T-helper 9 cell (primary cell): Measurements from ENCODE around the gene CCDC148.
"Not testable (repeated sequence)": the region's sequence is repeated elsewhere in the genome, so short reads cannot be mapped to it uniquely, and the experiment has no call there.

Experiments
- DNase-seq: peaks from one replicate; pipeline ENCODE4 v3.0.0-alpha.2; 2020

Gene CCDC148

GRCh38 chr2:158350751-158351465, 105.6 kb downstream of the CCDC148 start:
- not testable (repeated sequence) for DNase-seq

DNA sequence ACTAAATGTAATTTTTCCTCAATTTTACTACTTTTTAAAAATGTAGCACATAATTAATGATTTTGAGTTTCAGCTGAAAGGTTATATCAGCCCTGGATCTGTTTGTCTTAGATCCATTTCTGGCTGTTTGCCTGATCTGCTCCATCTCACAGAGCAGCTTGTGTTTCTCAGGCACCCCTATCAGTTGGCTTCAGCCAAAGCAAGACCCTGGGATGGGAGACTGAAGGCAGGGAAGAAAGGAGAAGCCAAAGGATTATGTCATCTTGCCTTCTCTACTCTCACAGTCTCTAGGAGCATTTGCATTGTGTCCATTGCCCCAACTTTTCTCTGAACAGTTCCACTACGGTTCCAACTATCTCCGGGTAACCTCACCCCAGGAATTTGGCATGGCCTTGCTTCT, 110.5 kb downstream of the CCDC148 start:
- no peak for DNase-seq

GRCh38 chr2:158339513-158339912, 117.0 kb downstream of the CCDC148 start:
- DNase-seq, result no peak

- no peak for DNase-seq
Measured at GRCh38 chr2:158337018-158337417, 119.5 kb downstream of the CCDC148 start.

DNA sequence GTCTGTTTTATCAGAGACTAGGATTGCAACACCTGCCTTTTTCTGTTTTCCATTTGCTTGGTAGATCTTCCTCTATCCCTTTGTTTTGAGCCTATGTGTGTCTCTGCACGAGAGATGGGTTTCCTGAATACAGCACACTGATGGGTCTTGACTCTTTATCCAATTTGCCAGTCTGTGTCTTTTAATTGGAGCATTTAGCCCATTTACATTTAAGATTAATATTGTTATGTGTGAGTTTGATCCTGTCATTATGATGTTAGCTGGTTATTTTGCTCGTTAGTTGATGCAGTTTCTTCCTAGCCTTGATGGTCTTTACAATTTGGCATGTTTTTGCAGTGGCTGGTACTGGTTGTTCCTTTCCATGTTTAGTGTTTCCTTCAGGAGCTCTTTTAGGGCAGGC, 124.8 kb downstream of the CCDC148 start:
- DNase-seq, result not testable (repeated sequence)

DNA sequence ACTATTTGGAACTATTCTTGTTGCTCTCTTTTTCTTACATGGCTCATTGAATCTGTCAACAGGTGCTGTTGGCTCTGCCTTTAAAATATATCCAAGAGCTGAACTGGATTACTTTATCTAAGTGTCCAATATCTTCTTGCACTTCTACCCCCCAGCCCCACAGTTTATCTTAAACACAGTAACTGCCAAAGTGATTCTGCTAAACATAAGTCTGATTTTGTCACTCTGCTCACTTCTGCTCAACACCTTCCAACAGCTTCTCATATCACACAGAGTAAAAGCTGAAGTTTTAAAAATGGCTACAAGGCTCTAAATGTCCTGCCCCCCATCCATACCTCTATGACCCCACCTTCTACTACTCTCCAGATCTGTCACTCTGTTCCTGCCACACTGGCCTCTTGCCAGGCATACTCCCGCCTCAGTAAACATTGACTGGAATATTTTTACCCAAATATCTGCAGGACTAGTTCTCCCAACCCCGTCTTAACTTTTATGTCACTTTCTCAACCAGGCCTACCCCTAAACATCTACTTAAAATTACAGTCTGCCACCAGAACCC, 130.7 kb downstream of the CCDC148 start:
- DNase-seq, result no peak

GRCh38 chr2:158325031-158325781, 131.3 kb downstream of the CCDC148 start:
- DNase-seq, result no peak

GRCh38 chr2:158323381-158323780, 133.2 kb downstream of the CCDC148 start:
- no peak for DNase-seq

GRCh38 chr2:158321264-158321663, 135.3 kb downstream of the CCDC148 start:
- no peak for DNase-seq

DNA sequence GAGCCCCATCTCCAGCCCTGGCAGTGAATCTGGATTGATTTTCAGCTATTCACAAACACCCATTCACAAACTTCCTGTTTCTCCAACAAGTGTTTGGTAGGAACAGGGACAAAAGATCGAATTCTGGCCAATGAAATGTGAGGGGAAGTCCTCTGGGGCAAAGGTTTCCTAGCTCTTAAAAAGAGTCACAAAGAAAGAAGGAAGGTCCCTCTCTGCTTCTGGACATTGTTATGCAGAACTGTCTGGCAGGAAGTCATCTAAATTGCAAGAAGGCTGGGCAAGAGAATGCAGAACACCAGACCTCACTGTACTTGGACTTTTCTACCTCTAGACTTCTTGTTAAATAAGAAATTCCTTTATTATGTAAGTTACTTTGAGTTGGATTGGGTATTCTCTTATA, 137.3 kb downstream of the CCDC148 start:
- no peak for DNase-seq

DNA sequence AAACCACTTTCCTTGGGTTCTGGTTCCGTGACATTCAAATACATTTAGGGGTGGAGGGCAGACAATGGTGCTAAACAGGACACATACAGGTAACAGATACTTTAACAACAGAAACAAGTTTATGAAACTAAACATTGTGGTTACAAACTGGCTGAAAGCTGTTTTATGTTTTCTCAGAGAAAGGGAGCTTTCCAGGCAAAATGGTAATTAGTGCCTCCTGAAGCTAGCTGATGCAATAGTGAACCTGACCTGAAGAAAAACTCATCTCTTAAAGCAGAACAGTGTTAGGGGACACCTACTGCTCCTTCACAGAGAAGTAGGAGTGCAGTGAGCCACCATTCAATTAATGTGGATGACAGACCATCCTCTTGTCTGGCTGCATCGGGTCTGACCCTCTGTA, 138.9 kb downstream of the CCDC148 start:
- no peak for DNase-seq

- DNase-seq, result no peak
Measured at GRCh38 chr2:158315803-158316414, 140.6 kb downstream of the CCDC148 start.

- no peak for DNase-seq
Measured at GRCh38 chr2:158315000-158315399, 141.6 kb downstream of the CCDC148 start.

DNA sequence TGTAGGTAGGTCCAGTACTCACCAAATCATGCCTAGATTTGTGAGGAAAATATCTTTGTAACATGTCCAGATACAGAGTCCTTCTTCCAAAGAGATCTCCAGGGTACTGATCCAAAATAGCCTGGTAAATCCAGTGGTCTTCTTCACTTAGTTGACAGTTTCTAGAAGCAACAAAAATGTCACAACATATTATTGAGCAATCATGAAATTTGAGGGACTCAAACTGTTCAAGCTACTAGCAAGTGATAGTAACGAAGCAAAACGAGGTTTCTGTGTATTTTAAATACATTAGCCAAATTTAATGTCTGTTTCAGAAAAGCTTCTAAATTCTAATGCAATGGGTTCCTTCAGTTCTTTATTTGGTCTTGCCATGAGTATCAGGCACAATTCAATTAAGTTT, 142.8 kb downstream of the CCDC148 start:
- DNase-seq, result no peak

DNA sequence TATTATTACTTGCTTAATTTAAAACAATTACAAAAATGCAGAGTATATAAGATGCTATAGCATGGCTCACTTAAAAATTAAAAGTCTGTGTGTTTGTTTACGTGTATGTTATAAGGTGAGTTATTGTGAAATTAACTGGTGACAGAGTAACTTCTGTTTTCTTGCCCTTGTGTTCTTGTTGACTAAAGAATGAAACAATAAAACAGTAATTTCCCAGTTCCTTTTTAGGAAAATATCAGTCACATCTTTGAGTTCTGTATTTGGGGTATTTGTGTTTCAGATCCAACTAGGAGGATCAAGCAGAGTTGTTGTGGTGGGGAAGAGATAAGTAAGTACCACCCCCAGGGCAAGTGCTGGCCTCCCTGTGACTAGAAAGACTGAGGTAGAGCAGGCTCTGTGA, 143.6 kb downstream of the CCDC148 start:
- no peak for DNase-seq

DNA sequence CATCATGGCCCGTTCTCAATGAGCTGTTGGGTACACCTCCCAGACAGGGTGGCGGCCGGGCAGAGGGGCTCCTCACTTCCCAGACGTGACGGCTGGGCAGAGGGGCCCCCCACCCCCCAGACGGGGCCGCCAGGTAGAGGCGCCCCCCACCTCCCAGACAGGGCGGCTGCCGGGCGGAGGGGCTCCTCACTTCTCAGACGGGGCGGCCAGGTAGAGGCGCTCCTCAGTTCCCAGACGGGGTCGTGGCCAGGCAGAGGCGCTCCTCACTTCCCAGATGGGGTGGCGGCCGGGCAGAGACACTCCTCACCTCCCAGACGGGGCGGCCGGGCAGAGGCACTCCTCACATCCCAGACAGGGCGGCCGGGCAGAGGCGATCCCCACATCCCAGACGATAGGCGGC, 146.1 kb downstream of the CCDC148 start:
- DNase-seq, result not testable (repeated sequence)

DNA sequence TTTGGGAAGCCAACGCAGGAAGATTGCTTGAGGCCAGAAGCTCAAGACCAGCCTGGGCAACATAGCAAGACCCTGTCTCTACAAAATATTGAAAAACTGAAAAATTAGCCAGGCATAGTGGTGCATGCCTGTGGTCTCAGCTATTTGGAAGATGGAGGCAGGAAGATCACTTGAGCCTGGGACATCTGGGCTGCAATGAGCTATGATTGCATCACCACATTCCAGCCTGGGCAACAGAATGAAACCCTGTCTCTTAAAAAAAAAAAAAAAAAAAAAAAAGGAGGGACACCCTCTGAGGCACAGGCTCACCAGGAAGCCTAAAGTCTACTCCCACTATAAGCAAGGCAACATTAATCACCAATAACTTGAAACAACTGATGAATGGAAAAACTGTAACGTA, 151.1 kb downstream of the CCDC148 start:
- DNase-seq, result no peak

GRCh38 chr2:158300394-158300793, 156.2 kb downstream of the CCDC148 start:
- no peak for DNase-seq

GRCh38 chr2:158297606-158298005, 158.9 kb downstream of the CCDC148 start:
- DNase-seq, result no peak

GRCh38 chr2:158297120-158297519, 159.4 kb downstream of the CCDC148 start:
- no peak for DNase-seq

DNA sequence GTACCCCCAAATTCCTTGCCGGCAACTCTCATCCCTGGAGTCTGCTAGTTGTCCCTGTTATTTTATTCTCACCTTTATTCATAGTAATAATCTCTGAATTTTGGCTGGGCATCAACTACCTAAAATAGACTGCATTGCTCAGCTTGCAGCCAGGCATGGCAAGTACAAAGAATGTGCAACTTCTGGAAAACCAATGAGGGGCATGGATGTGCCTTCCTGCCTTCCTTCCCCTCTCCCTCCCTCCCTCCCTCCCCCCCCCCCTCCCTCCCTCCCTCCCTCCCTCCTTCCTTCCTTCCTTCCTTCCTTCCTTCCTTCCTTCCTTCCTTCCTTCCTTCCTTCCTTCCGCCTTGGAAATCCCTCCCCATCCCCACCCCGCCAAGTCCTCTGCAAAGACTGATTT, 162.8 kb downstream of the CCDC148 start:
- DNase-seq, result no peak

DNA sequence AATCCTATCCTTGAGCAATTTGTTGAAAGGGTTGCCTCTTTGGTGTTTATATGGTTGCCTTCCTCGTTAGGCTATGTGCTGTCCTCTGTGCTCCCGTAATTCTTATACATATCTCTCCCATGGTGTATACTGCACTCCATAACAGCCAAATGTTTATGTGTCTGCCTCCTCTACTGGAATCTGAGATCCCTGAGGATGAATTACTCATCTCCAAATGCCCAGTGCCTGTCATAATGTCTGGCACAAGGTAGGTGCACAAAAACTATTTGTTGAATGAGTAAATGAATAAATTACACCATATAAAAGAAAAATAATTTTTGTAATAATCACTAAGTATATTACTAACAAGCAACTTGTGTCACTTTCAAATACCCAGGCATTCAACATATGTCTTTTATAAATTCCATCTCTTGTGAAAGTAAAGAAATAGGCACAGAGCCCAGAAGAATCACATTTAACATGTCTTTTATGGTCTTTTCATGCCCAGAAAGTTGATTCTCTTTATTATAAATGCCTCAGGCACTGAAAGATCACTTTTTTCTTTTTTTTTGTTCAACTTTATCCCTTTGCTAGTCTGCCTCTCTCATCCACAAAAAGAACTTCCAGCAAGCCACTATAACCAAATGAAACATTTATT, 164.9 kb downstream of the CCDC148 start:
- no peak for DNase-seq

DNA sequence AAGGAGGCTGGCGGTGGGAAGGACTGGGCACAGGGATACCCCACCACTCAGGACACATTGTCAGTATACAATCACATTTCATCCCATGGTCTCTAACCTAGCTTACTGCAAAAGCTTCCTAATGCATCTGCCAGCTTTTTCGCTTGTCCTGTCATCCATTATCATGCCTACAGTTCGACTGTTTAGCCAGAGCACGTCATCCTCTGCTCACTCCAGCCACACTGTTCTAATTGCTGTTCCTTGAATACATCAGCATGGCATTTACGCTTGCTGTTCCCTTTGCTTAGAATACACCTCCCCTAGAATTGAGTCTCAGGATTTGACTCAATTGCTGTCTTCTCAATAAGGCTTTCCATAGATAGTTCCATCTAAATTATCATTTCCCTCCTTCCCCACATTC, 166.3 kb downstream of the CCDC148 start:
- no peak for DNase-seq
